A673 (cell line): ENCODE results near the gene MED15. TPM values are rescaled to one million over a fixed set of nuclear protein-coding genes. Genes with fewer than 3 reads are reported as not detected.

Experiments used
- BruUV-seq: library from RNA; stranded (reverse); fragments of 400-500 nt; replicated peaks from 2 replicates; lab custom pipeline; 2021; lab: Mats Ljungman, UMichigan
- CTCF ChIA-PET: fragments of 300-600 bp; sonication (Branson Sonifier 250); formaldehyde crosslinking; loops from one replicate; lab custom pipeline; 2022; ENCODE audit warnings: antibody characterized with exemption; lab: Charles Lee
- POLR2A ChIA-PET: fragments of 300-600 bp; sonication (Branson Sonifier 250); formaldehyde crosslinking; loops from one replicate; lab custom pipeline; 2022; ENCODE audit warnings: antibody characterized with exemption; ENCODE audit not compliant: low non-redundant PET; lab: Charles Lee
- DNase-seq: peaks from one replicate; pipeline ENCODE4 v3.0.0-alpha.2; 2015; ENCODE audit warnings: low spot score
- H3K27ac ChIP-seq: fragments of 200-600 bp; sonication (generic); 2 replicates; pipeline ENCODE4 v1.5.1; 2016; ENCODE audit warnings: mixed run types, low read depth, mild to moderate bottlenecking, mixed read lengths, antibody characterized with exemption, low read length; ENCODE audit not compliant: poor library complexity, severe bottlenecking
- H3K27me3 ChIP-seq: fragments of 200-600 bp; sonication (generic); replicated peaks from 2 replicates; pipeline ENCODE4 v1.6.1; 2017; ENCODE audit warnings: mixed run types, low read depth, mild to moderate bottlenecking, mixed read lengths, antibody characterized with exemption, low read length; ENCODE audit not compliant: insufficient read depth, poor library complexity
- H3K36me3 ChIP-seq: fragments of 200-600 bp; sonication (generic); 2 replicates; pipeline ENCODE4 v1.6.1; 2016; ENCODE audit warnings: mixed run types, mild to moderate bottlenecking, mixed read lengths, antibody characterized with exemption, low read length; ENCODE audit not compliant: insufficient read depth, poor library complexity, severe bottlenecking
- H3K4me1 ChIP-seq: fragments of 200-600 bp; sonication (generic); 2 replicates; pipeline ENCODE4 v1.6.1; 2017; ENCODE audit warnings: mixed run types, mild to moderate bottlenecking, mixed read lengths, antibody characterized with exemption, low read length; ENCODE audit not compliant: insufficient read depth, poor library complexity, severe bottlenecking
- H3K4me3 ChIP-seq: fragments of 200-600 bp; sonication (generic); 2 replicates; pipeline ENCODE4 v1.5.1; 2016; ENCODE audit warnings: low read depth, mixed run types, mild to moderate bottlenecking, mixed read lengths, low read length; ENCODE audit not compliant: poor library complexity, severe bottlenecking
- H3K9me3 ChIP-seq: fragments of 200-600 bp; sonication (generic); 2 replicates; pipeline ENCODE4 v1.6.1; 2016; ENCODE audit warnings: mixed run types, low read depth, mild to moderate bottlenecking, mixed read lengths, antibody characterized with exemption, low read length; ENCODE audit not compliant: poor library complexity, severe bottlenecking
- CTCF ChIP-seq: fragments of 300-800, 200-600 bp; sonication (generic); conservative IDR thresholded peaks from 2 replicates; pipeline ENCODE4 v1.5.1; 2017; ENCODE audit warnings: low read depth, mild to moderate bottlenecking, antibody characterized with exemption, low read length, moderate library complexity, mixed read lengths
- EZH2 ChIP-seq: fragments of 200-600 bp; sonication (generic); IDR thresholded peaks from 2 replicates; pipeline ENCODE4 v1.6.1; 2017; ENCODE audit warnings: borderline replicate concordance, low read depth, mild to moderate bottlenecking, mixed read lengths, antibody characterized with exemption, low read length; ENCODE audit not compliant: poor library complexity, severe bottlenecking
- intact Hi-C: fragments of 100-400 bp; cut with micrococcal nuclease; formaldehyde crosslinking; loops from one replicate; pipeline ENCODE4 v1.10.0; 2022; ENCODE audit not compliant: unreplicated experiment
- total RNA-seq: library from RNA; stranded (reverse); gene quantifications from 2 replicates; pipeline ENCODE4 v1.2.3, GENCODE V29; 2021

The MED15 gene
- total RNA-seq, 1 experiment from 2014 or later = 96.2 TPM

GRCh38 chr22:20545681-20546521 is 38.5 kb downstream of the MED15 start:
- Histone ChIP-seq H3K9me3 (no peaks in the 10 kb centered on the region), H3K27ac (peak overlapping the region; percentile 64), H3K4me3 (no peak overlapping the region), H3K27me3 (no peaks in the 10 kb centered on the region), H3K36me3 (peaks cover 9% of the 10 kb centered on the region), H3K4me1 (peaks cover 30% of the 10 kb centered on the region)
- intact Hi-C loops = no loop called here
- ChIA-PET POLR2A (interaction anchor here (0.7 kb wide), 1 partner anchor 38 kb away, joined by 16 read pairs; the partner anchor contains the start of gene MED15), CTCF (no interaction called here)
- TF ChIP-seq EZH2 (no peak), CTCF (no peak)
- DNase-seq = no peak
- no TSS peak for BruUV-seq

- Histone ChIP-seq H3K27ac (peak overlapping the region; percentile 64), H3K4me1 (peaks cover 36% of the 10 kb centered on the region), H3K27me3 (no peaks in the 10 kb centered on the region), H3K9me3 (no peaks in the 10 kb centered on the region), H3K4me3 (no peak overlapping the region), H3K36me3 (peaks cover 13% of the 10 kb centered on the region)
- no peak for DNase-seq
- no peak for TF ChIP-seq CTCF
- no peak for TF ChIP-seq EZH2
- no TSS peak for BruUV-seq
- intact Hi-C loops = no loop called here
- ChIA-PET CTCF (no interaction called here), POLR2A (interaction anchor here (0.7 kb wide), 1 partner anchor 39 kb away, joined by 16 read pairs; the partner anchor contains the start of gene MED15)
Measured at GRCh38 chr22:20546541-20546950, 39.1 kb downstream of the MED15 start.

- no peak overlapping the region for H3K27ac ChIP-seq
- H3K4me1 ChIP-seq = peaks cover 41% of the 10 kb centered on the region
- no TSS peak for BruUV-seq
- no peak overlapping the region for H3K4me3 ChIP-seq
- DNase-seq = no peak
- ChIA-PET POLR2A (no interaction called here), CTCF (no interaction called here)
- H3K27me3 ChIP-seq = no peaks in the 10 kb centered on the region
- TF ChIP-seq EZH2 (no peak), CTCF (no peak)
- intact Hi-C loops = no loop called here
- H3K9me3 ChIP-seq = no peaks in the 10 kb centered on the region
- H3K36me3 ChIP-seq = peaks cover 14% of the 10 kb centered on the region
Measured at GRCh38 chr22:20547029-20547428, 39.6 kb downstream of the MED15 start.
